AG09309 (cell line): ENCODE data around the gene LRP1B.

Source experiments
- DNase-seq: peaks from one replicate; pipeline ENCODE4 v3.0.0-alpha.2; 2010; ENCODE audit warnings: low read depth
- H3K4me3 ChIP-seq: 2 replicates; pipeline ENCODE4 v1.5.1; 2011; ENCODE audit warnings: mild to moderate bottlenecking, low read depth, low read length, moderate library complexity; ENCODE audit not compliant: control insufficient read depth
- TF ChIP-seq, protein P1 (sequence below): IDR thresholded peaks from 2 replicates; pipeline ENCODE4 v1.5.1; 2011; ENCODE audit warnings: mild to moderate bottlenecking, low read depth, low read length, inconsistent platforms; ENCODE audit not compliant: insufficient read depth, control insufficient read depth; ENCODE audit errors: missing control alignments

Gene LRP1B

DNA sequence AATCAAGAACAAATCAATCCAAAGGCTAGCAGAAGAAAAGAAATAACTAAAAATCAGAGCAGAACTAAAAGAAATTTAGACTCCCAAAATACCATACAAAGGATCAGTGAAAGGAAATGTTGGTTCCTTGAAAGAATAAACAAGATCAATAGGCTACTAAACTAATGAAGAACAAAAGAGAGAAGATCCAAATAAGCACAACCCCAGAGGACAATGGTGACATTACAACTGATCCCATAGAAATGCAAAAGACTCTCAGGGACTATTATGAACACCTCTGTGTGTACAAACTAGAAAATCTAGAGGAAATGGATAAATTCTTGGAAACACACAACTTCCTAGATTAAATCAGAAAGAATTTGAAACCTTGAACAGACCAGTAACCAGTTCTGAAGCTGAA lies 1186.9 kb downstream of the LRP1B start:
- TF ChIP-seq, protein P1, sequence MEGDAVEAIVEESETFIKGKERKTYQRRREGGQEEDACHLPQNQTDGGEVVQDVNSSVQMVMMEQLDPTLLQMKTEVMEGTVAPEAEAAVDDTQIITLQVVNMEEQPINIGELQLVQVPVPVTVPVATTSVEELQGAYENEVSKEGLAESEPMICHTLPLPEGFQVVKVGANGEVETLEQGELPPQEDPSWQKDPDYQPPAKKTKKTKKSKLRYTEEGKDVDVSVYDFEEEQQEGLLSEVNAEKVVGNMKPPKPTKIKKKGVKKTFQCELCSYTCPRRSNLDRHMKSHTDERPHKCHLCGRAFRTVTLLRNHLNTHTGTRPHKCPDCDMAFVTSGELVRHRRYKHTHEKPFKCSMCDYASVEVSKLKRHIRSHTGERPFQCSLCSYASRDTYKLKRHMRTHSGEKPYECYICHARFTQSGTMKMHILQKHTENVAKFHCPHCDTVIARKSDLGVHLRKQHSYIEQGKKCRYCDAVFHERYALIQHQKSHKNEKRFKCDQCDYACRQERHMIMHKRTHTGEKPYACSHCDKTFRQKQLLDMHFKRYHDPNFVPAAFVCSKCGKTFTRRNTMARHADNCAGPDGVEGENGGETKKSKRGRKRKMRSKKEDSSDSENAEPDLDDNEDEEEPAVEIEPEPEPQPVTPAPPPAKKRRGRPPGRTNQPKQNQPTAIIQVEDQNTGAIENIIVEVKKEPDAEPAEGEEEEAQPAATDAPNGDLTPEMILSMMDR = no peak
- H3K4me3 ChIP-seq = no peak overlapping the region
- no peak for DNase-seq

DNA sequence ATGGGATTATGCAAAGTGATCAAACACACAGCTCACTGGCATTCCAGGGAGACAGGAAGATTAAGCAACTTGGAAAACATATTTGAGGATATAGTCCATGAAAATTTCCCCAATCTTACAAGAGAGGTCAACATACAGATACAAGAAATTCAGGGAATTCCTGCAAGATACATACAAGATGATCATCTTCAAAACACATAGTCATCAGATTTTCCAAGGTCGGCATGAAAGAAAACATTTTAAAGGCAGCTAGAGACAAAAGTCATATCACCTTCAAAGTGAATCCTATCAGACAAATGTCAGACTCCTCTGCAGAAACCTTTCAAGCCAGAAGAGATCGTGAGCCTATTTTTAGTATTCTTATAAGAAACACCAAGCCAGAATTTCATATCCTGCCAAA lies 1188.5 kb downstream of the LRP1B start:
- no peak overlapping the region for H3K4me3 ChIP-seq
- DNase-seq = no peak
- TF ChIP-seq, protein P1 = no peak

- no peak for DNase-seq
- TF ChIP-seq, protein P1 = no peak
- H3K4me3 ChIP-seq = no peak overlapping the region
Observed at GRCh38 chr2:140929849-140930248, 1201.0 kb downstream of the LRP1B start.

GRCh38 chr2:140918426-140918825 lies 1212.4 kb downstream of the LRP1B start:
- no peak for DNase-seq
- no peak overlapping the region for H3K4me3 ChIP-seq
- TF ChIP-seq, protein P1 = no peak

- TF ChIP-seq, protein P1 = no peak
- no peak overlapping the region for H3K4me3 ChIP-seq
- DNase-seq = no peak
Observed at GRCh38 chr2:140916410-140916809, 1214.4 kb downstream of the LRP1B start.

- TF ChIP-seq, protein P1 = no peak
- no peak overlapping the region for H3K4me3 ChIP-seq
- DNase-seq = no peak
Observed at GRCh38 chr2:140910683-140911082, 1220.1 kb downstream of the LRP1B start.
